ENCODE results near the gene CFAP99. TPM values are rescaled to one million over a fixed set of nuclear protein-coding genes. Genes with fewer than 3 reads are reported as not detected.

The CFAP99 gene
- total and polyA plus RNA-seq, 2 donors (not counting 1 experiment from before 2014, with no cell fraction given), result not detected

DNA sequence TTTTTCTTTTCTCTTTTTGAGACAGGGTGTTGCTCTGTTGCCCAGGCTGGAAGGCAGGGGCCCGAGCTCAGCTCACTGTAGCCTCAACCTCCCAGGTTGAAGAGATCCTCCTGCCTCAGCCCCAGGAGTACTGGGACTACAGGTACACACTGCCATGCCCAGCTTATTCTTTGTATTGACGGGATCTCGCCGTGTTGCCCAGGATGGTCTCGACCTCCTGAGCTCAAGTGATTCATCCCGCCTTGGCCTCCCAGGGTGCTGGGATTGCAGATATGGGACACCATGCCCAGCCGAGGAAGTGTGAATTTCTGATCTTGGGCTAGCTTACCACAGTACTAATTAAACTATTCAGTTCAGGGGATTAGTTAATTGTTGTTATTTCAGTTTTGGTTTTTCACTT, 89.1 kb downstream of the CFAP99 start:
- TF ChIP-seq EZH2 (IDR thresholded peaks at IDR 0.05; ENCODE audit: borderline replicate concordance, insufficient read depth, low read depth, low read length, poor library complexity, severe bottlenecking), result no peak
- TF ChIP-seq, protein P1, sequence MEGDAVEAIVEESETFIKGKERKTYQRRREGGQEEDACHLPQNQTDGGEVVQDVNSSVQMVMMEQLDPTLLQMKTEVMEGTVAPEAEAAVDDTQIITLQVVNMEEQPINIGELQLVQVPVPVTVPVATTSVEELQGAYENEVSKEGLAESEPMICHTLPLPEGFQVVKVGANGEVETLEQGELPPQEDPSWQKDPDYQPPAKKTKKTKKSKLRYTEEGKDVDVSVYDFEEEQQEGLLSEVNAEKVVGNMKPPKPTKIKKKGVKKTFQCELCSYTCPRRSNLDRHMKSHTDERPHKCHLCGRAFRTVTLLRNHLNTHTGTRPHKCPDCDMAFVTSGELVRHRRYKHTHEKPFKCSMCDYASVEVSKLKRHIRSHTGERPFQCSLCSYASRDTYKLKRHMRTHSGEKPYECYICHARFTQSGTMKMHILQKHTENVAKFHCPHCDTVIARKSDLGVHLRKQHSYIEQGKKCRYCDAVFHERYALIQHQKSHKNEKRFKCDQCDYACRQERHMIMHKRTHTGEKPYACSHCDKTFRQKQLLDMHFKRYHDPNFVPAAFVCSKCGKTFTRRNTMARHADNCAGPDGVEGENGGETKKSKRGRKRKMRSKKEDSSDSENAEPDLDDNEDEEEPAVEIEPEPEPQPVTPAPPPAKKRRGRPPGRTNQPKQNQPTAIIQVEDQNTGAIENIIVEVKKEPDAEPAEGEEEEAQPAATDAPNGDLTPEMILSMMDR (IDR thresholded peaks at IDR 0.05), result no peak
- H3K79me2 ChIP-seq (ENCODE audit: control insufficient read depth, insufficient read depth, low read length), result peaks cover 68% of the 10 kb centered on the region

More for the DNA sequence above, 89.1 kb downstream of the CFAP99 start:
- WGBS (ENCODE audit: insufficient coverage), result 98% methylated on average over 6 of the region's 7 CpGs
- ATAC-seq (ENCODE audit: low read depth) (no peak), DNase-seq (no peak)
- Mint-ChIP-seq H3K9me3 (ENCODE audit: insufficient read depth) (no peaks in the 10 kb centered on the region), H3K27me3 (no peaks in the 10 kb centered on the region), H3K4me3 (no peak overlapping the region), H3K4me1 (peaks cover 24% of the 10 kb centered on the region), H3K27ac (no peak overlapping the region)
- POLR2A ChIA-PET, result no interaction called here
- no peak overlapping the region for H3K4me2 ChIP-seq (replicated peaks; ENCODE audit: low read depth, low read length, poor library complexity, severe bottlenecking)
- peaks cover 64% of the 10 kb centered on the region for H4K20me1 ChIP-seq (ENCODE audit: control insufficient read depth, insufficient read depth, low read length, poor library complexity, severe bottlenecking)
- no peak overlapping the region for H2AFZ ChIP-seq (ENCODE audit: insufficient read depth, low read depth, low read length, poor library complexity, severe bottlenecking)
- no peaks in the 10 kb centered on the region for H3K27me3 ChIP-seq (replicated peaks in 1 of 4; ENCODE audit: control extremely low read depth in 1 of 4, control insufficient read depth in 3 of 4, insufficient read depth in 4 of 4, low read length in 3 of 4)
- no peak overlapping the region for H3K27ac ChIP-seq (ENCODE audit: low read length in 2 of 2)
- peaks cover 16 to 65% of the 10 kb centered on the region in 2 experiments for H3K36me3 ChIP-seq (replicated peaks in 1 of 2; ENCODE audit: control extremely low read depth in 1 of 2, control insufficient read depth in 1 of 2, extremely low read depth in 1 of 2, insufficient read depth in 2 of 2, low read length in 1 of 2)
- intact Hi-C loops (cut with micrococcal nuclease), result no loop called here
- H3K4me1 ChIP-seq (ENCODE audit: control insufficient read depth in 2 of 2, insufficient read depth in 2 of 2, low read length in 2 of 2), result peaks cover 16 to 26% of the 10 kb centered on the region in 2 donors
- H3K9me3 ChIP-seq (ENCODE audit: control extremely low read depth in 1 of 3, control insufficient read depth in 2 of 3, insufficient read depth in 1 of 3, low read length in 2 of 3), result no peaks in the 10 kb centered on the region
- no peak overlapping the region for H3K4me3 ChIP-seq (ENCODE audit: control extremely low read depth in 1 of 5, extremely low read depth in 1 of 5, insufficient read depth in 1 of 5, low read depth in 2 of 5, low read length in 4 of 5)
- CTCF ChIA-PET, result interaction anchor here (1.0 kb wide), 1 partner anchor 287 kb away, joined by 3 read pairs; no protein-coding TSS in a partner anchor
- no peak overlapping the region for H3K9ac ChIP-seq (ENCODE audit: low read length)

Measured in B cell (primary cell).